Measurements from ENCODE around the gene DUOX1. TPM values are rescaled to one million over a fixed set of nuclear protein-coding genes. Genes with fewer than 3 reads are reported as not detected.

The DUOX1 gene
- total RNA-seq, 4 donors from 2014 or later = 0.14 to 4.1 (median 0.64) TPM; not detected in 1

- Histone ChIP-seq H3K36me3 (no peaks in the 10 kb centered on the region), H3K4me3 (no peak overlapping the region), H3K27ac (no peak overlapping the region), H3K9me3 (no peaks in the 10 kb centered on the region), H3K4me1 (no peaks in the 10 kb centered on the region), H3K27me3 (no peaks in the 10 kb centered on the region)
- TF ChIP-seq CTCF (IDR thresholded peaks at IDR 0.05) = no peak
- no peak for TF ChIP-seq EP300 (IDR thresholded peaks at IDR 0.05; ENCODE audit: low read depth)
- TF ChIP-seq POLR2A (IDR thresholded peaks at IDR 0.05) = no peak
- TF ChIP-seq POLR2AphosphoS5 (IDR thresholded peaks at IDR 0.05) = no peak
- intact Hi-C loops (cut with DNase I; ENCODE audit: low total_unique reads) (no loop called here), in situ Hi-C loops (cut with MboI; ENCODE audit: low pct_ligation_motif_present in 1 of 4, low pct_unique_long_range_greater_than_20kb in 1 of 4, low sequenced_read_pairs in 3 of 4) (no loop called here)
- 86% methylated on average over 11 of the region's 11 CpGs; no CpG with 5 or more reads in 1 of the 2 donors for WGBS, 2 donors (ENCODE audit: low coverage in 1 of 2)
- no peak for DNase-seq
These were observed 34.1 kb upstream of the DUOX1 start for GRCh38 chr15:45095661-45096060.

- no peaks in the 10 kb centered on the region for H3K27me3 ChIP-seq
- no peaks in the 10 kb centered on the region for H3K9me3 ChIP-seq
- no peaks in the 10 kb centered on the region for H3K36me3 ChIP-seq
- in situ Hi-C loops (cut with MboI; ENCODE audit: low pct_ligation_motif_present in 1 of 4, low pct_unique_long_range_greater_than_20kb in 1 of 4, low sequenced_read_pairs in 3 of 4) (no loop called here), intact Hi-C loops (cut with DNase I; ENCODE audit: low total_unique reads) (no loop called here)
- no peak overlapping the region for H3K4me3 ChIP-seq
- DNase-seq = no peak
- TF ChIP-seq EP300 (IDR thresholded peaks at IDR 0.05; ENCODE audit: low read depth) (no peak), CTCF (IDR thresholded peaks at IDR 0.05) (no peak), POLR2AphosphoS5 (IDR thresholded peaks at IDR 0.05) (no peak), POLR2A (IDR thresholded peaks at IDR 0.05) (no peak)
- WGBS, 2 donors (ENCODE audit: low coverage in 1 of 2) = 97% methylated on average over 7 of the region's 7 CpGs; no CpG with 5 or more reads in 1 of the 2 donors
- no peak overlapping the region for H3K27ac ChIP-seq
- H3K4me1 ChIP-seq = no peaks in the 10 kb centered on the region
These were observed 32.3 kb upstream of the DUOX1 start for GRCh38 chr15:45097466-45097865.

- Histone ChIP-seq H3K27ac (no peak overlapping the region), H3K4me3 (no peak overlapping the region), H3K36me3 (no peaks in the 10 kb centered on the region), H3K9me3 (no peaks in the 10 kb centered on the region), H3K27me3 (no peaks in the 10 kb centered on the region), H3K4me1 (no peaks in the 10 kb centered on the region)
- no peak for TF ChIP-seq POLR2A (IDR thresholded peaks at IDR 0.05)
- no peak for TF ChIP-seq CTCF (IDR thresholded peaks at IDR 0.05)
- in situ Hi-C loops (cut with MboI; ENCODE audit: low pct_ligation_motif_present in 1 of 4, low pct_unique_long_range_greater_than_20kb in 1 of 4, low sequenced_read_pairs in 3 of 4) (loop anchor here in 1 of 4 donors (25.0 kb wide), 1 partner anchor 137 kb away; the partner anchor contains the start of gene TERB2), intact Hi-C loops (cut with DNase I; ENCODE audit: low total_unique reads) (no loop called here)
- DNase-seq = no peak
- 84% methylated on average over 23 of the region's 23 CpGs; no CpG with 5 or more reads in 1 of the 2 donors for WGBS, 2 donors (ENCODE audit: low coverage in 1 of 2)
These were observed 30.1 kb upstream of the DUOX1 start for GRCh38 chr15:45099549-45100165.

- WGBS, 2 donors (ENCODE audit: low coverage in 1 of 2) = 69 to 76% methylated on average over 2 to 7 of the region's 7 CpGs
- in situ Hi-C loops (cut with MboI; ENCODE audit: low pct_ligation_motif_present in 1 of 4, low pct_unique_long_range_greater_than_20kb in 1 of 4, low sequenced_read_pairs in 3 of 4) (loop anchor here in 1 of 4 donors (25.0 kb wide), 1 partner anchor 139 kb away; the partner anchor contains the start of gene TERB2), intact Hi-C loops (cut with DNase I; ENCODE audit: low total_unique reads) (no loop called here)
- Histone ChIP-seq H3K27ac (no peak overlapping the region), H3K4me3 (no peak overlapping the region), H3K36me3 (no peaks in the 10 kb centered on the region), H3K27me3 (no peaks in the 10 kb centered on the region), H3K4me1 (no peaks in the 10 kb centered on the region), H3K9me3 (no peaks in the 10 kb centered on the region)
- no peak for DNase-seq
- TF ChIP-seq CTCF (IDR thresholded peaks at IDR 0.05) (no peak), EP300 (IDR thresholded peaks at IDR 0.05; ENCODE audit: low read depth) (no peak), POLR2AphosphoS5 (IDR thresholded peaks at IDR 0.05) (no peak), POLR2A (IDR thresholded peaks at IDR 0.05) (no peak)
These were observed 28.7 kb upstream of the DUOX1 start for GRCh38 chr15:45100884-45101625.
